Superior temporal gyrus (tissue), 1 donor: ENCODE results near the gene STAT5A.
"Not testable (repeated sequence)": the region's sequence is repeated elsewhere in the genome, so short reads cannot be mapped to it uniquely, and the experiment has no call there.

Source experiments
- DNase-seq: peaks from one replicate; pipeline ENCODE4 v3.0.0-alpha.2; 2016; ENCODE audit errors: extremely low spot score

Gene STAT5A

DNA sequence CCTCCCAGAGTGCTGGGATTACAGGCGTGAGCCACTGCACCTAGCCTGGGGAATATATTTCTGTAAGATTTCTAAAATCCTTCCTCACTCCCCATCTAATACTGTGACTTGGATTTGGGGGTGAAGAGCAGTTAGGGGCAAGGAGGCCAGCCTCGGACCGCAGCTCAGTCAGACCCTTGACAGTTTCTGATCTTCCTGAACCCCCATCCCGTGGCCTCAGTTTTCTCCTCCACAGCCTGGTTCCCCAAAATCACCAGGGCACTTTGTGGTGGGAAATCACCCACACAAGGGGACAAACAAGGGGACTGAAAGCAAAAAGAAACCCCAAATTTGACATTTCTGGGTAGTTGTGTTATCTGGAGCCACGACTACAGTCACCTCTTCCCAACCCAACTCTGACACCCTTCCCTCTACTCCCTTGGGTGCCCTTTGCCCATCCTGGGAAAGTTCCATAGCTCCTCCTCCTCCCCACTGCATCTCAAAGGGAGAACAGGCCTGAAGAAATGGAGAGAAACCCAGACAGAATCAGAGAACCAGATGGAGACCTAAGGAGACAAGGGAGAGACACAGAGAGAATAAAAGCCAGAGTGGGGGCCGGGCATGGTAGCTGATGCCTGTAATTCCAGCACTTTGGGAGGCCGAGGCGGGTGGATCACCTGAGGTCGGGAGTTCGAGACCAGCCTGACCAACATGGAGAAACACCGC is 2.8 kb upstream of the STAT5A start:
- no peak for DNase-seq

DNA sequence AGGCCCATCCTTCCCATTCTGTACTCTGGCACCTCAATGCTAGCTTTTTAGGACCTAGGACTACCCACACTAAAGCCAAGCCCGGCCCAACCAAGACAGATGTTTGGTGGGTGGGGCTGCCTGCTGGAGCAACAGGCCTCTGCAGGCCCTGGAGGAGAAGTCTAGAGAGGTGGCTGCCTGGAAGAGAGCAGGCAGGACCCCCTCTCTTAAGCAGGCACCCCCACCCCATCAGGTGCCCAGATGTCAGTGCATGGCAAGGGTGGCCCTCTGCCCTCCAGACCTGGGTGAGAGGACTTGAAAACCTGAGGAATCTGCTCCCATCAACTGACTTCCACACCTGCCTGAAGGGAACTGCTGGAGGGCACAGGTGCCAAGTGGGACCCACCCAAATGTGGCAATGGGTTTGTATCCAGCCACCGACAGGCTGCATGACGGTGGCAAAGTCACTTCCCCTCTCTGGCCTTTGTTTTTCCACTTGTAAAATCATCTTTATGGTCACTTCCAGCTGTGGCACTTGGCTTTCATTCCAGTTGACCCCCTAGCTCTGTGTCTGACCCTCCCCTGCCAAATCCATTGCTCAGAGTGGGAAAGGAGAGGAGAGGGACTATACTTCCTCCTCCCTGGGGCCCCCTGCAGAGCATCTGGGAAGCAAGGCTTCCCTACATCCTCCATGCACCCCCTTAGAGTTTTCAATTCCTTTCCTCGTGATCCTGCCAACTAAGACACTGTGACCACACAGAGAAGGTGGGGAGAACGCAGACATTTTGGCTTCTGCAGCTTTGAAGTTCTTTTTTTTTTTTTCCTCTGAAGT is 1.7 kb upstream of the STAT5A start:
- DNase-seq: no peak

DNA sequence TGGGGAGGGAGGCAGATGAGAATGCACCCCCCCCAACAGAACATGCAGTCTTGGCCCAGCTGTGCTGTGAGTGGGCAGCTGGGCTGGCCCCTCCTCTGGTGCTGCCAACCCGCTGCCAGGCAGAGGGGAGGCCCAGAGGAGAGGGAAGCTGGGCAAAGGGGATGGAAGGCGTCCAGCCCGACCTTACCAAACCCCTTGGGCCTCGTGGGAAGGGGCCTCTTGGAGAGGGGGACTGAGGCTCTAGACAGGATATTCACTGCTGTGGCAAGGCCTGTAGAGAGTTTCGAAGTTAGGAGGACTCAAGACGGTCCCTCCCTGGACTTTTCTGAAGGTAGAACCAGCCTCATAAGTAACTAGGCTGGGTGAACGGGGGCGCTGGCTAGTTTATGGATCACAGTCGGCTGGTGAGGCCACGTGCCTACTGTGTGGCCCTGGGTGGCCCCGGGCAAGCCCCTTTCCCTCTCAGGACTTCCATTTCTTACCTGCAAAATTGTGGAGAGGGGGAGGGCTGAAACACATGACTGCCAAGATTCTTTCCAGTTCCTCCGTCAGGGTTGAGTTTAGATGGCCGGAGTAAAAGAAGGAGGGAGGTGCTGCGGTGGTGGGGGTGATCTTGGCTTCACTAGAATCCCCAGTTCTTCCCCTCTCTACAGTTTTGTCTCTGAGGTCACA is 857 bp upstream of the STAT5A start:
- DNase-seq: no peak

DNA sequence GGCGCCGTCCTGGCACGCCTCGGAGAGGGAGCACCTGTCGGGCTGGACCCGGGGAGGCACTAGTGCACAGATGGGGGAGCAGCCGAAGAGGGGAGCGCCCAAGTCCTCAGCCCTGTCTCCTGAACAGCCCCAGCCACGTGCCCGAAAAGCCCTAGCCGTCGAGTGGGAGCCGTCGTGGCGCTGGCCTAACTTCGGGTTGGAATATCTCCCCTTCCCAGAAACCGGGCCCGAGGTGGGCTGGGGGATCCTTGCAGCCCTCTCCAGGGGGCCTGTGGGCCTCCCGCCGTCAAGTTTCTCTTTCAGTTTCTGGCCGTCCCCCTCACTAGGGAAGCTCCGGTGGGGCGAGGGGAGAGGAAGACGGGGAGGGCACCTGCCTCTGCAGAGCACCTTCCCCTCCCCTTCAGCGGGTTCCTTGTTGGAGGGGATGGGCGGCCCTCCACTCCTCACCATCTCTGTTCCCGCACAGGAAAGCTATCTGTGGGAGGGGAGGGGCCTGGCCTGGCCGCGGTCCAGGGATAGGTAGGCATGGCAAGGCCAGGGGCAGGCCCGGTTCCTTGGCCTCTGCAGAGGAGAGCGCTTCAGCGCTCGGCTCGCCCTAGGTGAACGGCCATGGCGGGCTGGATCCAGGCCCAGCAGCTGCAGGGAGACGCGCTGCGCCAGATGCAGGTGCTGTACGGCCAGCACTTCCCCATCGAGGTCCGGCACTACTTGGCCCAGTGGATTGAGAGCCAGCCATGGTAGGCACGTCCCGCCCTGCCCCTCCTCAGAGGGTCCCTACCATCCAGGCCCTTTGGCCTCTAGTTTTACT is 709 bp downstream of the STAT5A start:
- no peak for DNase-seq

DNA sequence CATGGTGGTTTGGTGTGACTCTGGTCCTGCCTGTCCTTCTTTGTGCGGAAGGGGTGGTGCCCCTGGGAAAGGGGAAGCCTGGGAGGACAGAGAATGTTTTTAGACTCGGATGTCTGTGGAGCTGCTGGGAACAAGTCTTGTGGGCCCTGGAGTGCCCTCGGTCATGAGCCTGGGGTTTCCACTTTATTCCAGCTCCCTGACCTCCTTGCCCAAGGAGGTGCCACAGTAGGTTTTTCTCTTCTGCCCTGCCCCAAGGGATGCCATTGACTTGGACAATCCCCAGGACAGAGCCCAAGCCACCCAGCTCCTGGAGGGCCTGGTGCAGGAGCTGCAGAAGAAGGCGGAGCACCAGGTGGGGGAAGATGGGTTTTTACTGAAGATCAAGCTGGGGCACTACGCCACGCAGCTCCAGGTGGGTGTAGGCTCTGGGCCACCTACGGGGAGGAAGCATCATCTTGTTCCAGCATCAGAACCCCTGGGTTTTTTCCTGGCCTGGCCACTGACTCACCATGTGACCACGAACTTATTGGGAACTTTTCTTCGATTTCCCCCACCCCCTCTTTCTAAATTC is 1.4 kb downstream of the STAT5A start:
- no peak for DNase-seq

DNA sequence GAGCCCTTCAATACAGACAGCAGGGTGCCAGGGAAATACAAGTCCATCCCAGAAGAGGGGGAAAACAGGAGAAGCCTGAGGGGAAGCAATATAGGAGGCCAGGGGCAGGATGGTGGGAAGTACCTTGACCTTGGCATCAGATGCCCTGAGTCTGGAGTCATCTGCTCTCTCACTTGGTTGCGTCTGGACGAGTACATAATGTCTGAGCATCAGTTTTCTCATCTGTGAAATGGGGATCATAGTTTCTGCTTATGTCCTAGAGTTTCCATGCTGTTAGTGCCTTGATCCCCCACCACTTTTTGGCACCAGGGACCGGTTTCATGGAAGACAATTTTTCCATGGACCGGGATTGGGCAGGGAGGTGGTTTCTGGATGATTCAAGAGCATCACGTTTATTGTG is 2.3 kb downstream of the STAT5A start:
- DNase-seq: no peak

DNA sequence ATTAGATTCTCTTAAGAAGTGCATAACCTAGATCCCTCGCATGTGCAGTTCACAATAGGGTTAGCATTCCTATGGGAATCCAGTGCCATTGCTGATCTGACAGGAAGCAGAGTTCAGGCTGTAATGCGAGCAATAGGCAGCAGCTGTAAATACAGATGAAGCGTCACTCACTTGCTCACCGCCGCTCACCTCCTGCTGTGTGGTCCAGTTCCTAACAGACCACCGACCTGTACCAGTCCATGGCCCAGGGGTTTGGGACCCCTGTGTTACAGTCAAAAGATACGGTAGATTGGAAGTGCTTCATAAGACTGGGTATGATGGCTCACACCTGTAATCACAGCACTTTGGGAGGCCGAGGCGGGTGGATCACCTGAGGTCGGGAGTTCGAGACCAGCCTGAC is 2.8 kb downstream of the STAT5A start:
- DNase-seq: no peak

DNA sequence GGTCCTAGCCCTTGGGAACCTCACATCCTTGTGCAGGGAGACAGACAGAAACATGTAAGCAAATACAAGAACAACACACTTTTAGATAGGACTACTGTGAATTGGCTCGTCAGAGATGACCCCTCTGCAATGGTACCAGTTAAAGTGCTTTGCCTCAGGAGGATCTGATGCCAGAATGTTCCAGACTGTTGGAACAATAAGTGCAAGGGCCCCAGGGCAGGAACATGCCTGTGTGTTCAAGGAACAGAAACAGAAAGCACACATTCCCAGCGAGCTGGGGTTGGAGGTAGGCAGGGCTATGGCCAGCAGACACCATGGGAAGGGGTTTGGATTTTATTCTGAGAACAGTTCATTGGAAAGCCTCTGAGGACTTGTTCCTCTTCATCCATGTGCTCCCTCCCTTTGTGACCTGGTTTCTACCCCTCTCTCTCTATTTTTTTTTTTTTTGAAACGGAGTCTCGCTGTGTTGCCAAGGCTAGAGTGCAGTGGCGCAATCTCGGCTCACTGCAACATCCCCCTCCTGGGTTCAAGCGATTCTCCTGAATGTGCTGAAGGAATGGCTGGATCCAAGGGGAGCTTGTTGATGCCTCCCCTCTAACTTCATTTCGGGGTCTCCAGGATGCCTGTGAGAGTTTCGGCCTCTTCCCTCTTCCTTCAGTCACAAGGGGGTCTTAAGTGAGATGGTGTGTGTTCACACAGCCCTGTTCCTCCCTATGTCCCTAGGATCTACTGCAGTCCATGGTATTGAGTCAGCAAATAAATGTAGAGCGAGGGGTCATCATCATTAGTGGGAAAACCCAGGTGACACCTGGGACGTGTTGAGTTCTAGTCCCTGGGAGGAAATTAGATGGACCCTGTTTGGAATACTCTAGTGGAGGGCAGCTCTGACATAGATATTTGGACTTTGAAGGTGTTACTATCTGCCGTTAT is 6.4 kb downstream of the STAT5A start:
- no peak for DNase-seq

DNA sequence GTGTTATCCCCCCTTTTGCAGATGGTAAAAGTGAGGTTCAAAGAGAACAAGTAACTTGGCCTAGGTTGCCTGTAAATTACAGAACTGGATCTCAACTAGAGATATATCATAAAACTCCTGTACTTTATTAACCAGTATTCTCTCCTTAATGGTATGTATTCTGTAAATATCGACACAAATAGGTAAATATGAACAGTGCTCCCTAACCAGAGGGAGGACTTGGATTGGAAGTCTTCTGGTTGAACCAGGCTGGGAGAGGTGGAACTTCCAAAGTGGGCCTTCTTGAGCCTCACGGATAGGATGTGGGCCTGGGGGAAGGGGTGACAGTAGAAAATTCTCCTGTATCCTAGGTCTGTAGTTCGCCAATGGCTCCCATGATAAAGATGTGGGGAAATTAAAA is 7.7 kb downstream of the STAT5A start:
- no peak for DNase-seq

DNA sequence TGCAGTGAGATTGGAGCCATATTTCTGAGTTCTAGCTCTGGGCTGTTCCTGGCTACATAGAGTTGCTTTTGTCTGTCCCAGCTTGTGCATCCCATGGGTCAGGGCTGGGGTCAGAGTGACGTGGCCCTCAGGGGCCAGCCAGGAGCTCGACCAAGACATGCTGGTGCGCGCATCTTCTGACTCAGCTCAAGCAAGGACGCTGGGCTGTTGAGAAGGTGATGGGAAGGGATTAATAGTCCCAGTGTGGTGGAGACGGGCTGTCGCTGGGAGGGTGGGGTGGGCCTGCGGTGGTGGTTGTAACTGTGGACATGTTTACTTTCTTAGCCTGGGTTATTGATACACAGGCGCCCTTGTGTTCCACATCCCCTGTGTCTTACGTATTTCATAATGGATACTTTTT is 9.5 kb downstream of the STAT5A start:
- not testable (repeated sequence) for DNase-seq

DNA sequence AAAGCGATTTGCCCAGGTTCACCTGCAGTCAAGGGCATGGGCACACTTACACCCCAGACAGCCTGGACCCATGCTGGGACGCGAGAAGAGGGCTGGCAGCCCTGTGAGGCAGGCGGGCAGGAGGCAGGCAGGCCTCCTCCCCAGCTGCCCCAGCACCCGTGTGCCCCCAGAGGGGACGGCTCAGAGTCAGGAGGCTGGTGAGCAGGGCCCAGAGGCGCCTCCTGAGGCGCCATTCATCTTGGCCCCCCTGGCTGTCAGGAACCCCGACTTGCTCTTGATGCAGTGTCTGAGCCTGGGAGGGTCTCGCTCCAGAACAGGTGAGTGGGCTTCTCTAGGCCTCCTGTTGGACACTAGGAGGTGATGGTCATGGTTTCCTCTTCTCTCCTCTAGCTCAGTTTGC is 11.1 kb downstream of the STAT5A start:
- not testable (repeated sequence) for DNase-seq

DNA sequence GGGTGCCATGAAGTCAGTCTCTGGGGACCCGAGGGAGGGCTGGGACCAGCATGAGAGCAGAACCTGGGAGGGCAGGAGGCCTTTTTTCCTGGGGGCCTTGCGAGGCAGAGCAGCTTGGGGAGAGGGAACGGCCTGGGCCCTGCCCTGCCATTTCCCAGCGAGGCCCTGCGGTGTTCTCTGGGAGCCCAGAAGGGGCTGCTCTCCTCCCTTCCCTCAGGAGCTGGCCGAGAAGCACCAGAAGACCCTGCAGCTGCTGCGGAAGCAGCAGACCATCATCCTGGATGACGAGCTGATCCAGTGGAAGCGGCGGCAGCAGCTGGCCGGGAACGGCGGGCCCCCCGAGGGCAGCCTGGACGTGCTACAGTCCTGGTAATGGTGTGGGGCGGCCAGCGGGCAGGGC is 11.6 kb downstream of the STAT5A start:
- DNase-seq: not testable (repeated sequence)

DNA sequence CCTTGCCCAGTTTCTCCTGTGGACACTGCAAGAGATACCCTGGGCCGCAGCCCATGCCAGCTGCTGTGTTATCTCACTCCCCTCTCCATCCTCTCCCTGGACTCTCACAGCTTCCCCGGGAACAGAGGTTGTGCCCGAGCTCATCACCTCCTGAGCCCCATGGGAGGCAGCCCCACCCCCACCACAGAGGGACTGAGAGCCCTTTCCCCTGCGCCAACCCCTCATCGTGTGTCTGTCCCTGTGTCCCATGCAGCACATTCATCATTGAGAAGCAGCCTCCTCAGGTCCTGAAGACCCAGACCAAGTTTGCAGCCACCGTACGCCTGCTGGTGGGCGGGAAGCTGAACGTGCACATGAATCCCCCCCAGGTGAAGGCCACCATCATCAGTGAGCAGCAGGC is 12.7 kb downstream of the STAT5A start:
- DNase-seq: no peak

DNA sequence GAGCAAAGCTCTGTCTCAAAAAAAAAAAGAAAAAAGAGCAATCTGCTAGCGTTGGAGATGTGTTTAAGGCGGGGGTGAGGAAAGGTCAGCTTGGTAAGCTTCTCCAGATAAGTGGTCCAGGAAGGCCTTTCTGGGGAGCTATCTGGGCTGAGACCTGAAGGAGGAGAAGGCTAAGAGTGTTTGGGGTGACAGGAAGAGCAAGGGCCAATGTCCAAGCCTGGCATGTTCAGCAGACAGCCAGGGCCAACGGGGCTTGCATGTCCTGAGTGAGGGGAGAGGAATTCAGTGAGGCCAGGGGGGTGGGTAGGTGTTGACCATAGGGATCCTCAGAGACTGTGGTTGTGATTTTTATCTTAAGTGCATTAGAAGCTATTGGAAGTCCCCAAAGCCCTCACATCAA is 15.4 kb downstream of the STAT5A start:
- no peak for DNase-seq

DNA sequence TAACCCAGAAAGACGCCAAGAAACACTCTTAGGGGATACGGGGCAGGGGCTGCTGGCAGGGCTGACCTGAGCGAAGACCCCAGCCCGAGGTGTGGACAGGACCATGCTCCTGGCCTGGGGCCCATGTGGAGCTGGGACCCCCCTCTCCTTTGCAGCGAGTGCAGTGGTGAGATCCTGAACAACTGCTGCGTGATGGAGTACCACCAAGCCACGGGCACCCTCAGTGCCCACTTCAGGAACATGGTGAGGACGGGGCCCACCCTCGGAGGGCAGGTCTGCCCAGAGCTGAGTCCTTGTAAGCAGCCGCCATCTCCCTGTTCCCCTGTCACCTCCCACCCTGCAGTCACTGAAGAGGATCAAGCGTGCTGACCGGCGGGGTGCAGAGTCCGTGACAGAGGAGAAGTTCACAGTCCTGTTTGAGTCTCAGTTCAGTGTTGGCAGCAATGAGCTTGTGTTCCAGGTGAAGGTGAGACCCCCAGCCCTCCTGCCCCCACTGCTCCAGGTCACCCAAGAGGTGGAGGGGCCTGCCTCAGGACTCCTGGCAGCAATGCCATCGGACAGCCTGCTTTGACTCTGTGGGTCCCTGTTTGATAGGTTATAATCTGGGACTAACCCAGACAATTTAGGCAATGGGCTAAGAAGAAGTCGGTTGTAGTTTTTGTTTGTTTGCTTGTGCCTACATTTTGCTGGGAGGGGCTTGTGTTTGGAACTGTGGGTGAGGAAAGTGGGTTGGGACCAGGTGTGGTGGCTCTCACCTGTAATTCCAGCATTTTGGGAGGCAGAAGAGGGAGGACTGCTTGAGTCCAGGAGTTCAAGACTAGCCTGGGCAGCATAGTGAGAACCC is 16.1 kb downstream of the STAT5A start:
- DNase-seq: no peak

DNA sequence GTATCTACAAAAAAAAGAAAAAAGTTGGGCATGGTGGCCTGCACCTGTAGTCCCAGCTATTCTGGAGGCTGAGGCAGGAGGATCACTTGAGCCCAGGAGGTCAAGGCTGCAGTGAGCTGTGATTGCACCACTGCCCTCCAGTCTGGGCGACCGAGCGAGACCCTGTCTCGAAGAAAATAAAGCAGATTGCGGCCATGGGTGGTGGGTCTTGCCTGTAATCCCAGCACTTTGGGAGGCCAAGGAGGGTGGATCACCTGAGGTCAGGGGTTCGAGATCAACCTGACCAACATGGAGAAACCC is 16.7 kb downstream of the STAT5A start:
- DNase-seq: not testable (repeated sequence)

DNA sequence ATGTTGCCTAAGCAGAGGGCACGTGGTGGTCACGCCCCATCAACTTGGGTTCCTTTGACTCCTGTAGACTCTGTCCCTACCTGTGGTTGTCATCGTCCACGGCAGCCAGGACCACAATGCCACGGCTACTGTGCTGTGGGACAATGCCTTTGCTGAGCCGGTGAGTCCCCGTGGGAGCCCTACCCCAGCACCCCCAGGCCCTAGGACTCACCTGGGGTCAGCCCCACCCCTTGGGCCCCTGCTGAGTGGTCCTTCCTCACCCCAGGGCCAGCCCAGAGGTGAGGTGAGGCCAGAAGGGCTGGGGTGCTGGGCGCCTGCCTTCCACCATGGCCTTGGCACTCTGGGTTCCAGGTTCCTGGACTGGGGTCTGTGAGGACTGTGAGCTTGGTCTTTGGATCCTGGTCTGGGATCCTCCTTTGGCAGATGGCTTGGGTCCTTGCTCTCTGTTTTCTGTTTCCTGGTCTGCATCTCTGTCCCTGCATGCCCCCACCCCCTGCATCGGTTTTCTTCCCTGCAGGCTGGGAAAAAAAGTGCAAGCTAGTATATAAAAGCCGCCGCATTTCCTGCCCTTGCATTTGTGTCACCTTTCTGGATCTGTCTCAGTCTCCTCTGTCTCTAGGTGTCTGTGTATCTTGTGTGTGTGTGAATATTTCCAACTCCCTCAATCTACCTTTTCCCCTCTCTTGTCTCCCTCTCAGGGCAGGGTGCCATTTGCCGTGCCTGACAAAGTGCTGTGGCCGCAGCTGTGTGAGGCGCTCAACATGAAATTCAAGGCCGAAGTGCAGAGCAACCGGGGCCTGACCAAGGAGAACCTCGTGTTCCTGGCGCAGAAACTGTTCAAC is 17.5 kb downstream of the STAT5A start:
- DNase-seq: no peak

DNA sequence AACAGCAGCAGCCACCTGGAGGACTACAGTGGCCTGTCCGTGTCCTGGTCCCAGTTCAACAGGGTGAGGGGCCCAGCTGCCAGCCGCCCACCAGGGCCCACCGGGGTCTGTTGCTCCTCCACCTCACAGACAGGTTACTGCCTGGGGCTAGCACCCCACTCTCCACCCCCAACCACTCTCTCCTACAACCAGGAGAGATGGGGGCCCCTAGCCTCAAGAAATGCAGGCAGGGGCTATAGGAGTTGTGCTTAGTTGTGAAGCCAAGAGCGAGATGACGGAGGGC is 18.0 kb downstream of the STAT5A start:
- no peak for DNase-seq

DNA sequence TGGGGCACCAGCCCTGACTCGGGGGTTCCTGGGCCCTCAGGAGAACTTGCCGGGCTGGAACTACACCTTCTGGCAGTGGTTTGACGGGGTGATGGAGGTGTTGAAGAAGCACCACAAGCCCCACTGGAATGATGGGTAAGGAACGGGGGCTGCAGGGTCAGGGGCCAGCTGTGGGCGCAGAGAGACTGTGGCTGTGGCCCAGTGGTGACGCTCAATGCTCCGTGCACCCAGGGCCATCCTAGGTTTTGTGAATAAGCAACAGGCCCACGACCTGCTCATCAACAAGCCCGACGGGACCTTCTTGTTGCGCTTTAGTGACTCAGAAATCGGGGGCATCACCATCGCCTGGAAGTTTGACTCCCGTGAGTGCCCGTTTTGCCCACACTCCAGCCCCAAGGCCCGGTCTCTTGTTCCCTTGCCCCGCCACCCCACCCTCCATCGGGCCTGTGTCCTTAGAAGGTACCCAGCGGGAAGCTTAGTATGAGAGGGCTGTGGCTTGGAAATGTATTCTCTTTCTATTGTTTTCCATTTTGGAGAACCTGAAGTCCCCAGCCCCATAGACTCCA is 19.1 kb downstream of the STAT5A start:
- DNase-seq: no peak
